HG02678 (cell line): ENCODE data around the gene ABHD3.
A peak's percentile ranks its signal among the peaks of the same experiment; 100 is the strongest.
"Not testable (repeated sequence)": the region's sequence is repeated elsewhere in the genome, so short reads cannot be mapped to it uniquely, and the experiment has no call there.

Source experiments
- ATAC-seq: cut with Tn5 transposase; IDR thresholded peaks from one replicate; pipeline ENCODE4 v1.9.1; 2021; ENCODE audit warnings: mild to moderate bottlenecking, moderate library complexity; ENCODE audit not compliant: unreplicated experiment

ABHD3 gene

GRCh38 chr18:21704603-21705364 is at the start of gene ABHD3:
TSS of gene ABHD3 (minus strand) at chr18:21704774. CDS start at chr18:21704665, 109 bp downstream.
- peak; percentile 95 for ATAC-seq

GRCh38 chr18:21747764-21748693 is 43.5 kb upstream of the ABHD3 start:
- ATAC-seq: no peak

- ATAC-seq: no peak
Measured at GRCh38 chr18:21747268-21747667, 42.7 kb upstream of the ABHD3 start.

- no peak for ATAC-seq
Measured at GRCh38 chr18:21745231-21745630, 40.7 kb upstream of the ABHD3 start.

- ATAC-seq: no peak
Measured at GRCh38 chr18:21743166-21743832, 38.7 kb upstream of the ABHD3 start.

- ATAC-seq: no peak
Measured at GRCh38 chr18:21742315-21742687, 37.7 kb upstream of the ABHD3 start.

- ATAC-seq: peak; percentile 12
Measured at GRCh38 chr18:21741562-21742314, 37.2 kb upstream of the ABHD3 start.

- ATAC-seq: no peak
Measured at GRCh38 chr18:21741312-21741561, 36.7 kb upstream of the ABHD3 start.

- peak; percentile 97 for ATAC-seq
Measured at GRCh38 chr18:21740538-21741311, 36.2 kb upstream of the ABHD3 start, which contains the start of gene MIB1. TSS of gene MIB1 (plus strand) at chr18:21740792. CDS start at chr18:21741584, 792 bp downstream.

GRCh38 chr18:21739604-21740537 is 35.3 kb upstream of the ABHD3 start:
- peak; percentile 11 for ATAC-seq

- not testable (repeated sequence) for ATAC-seq
Measured at GRCh38 chr18:21736926-21737325, 32.4 kb upstream of the ABHD3 start.

GRCh38 chr18:21735452-21736015 is 31.0 kb upstream of the ABHD3 start:
- ATAC-seq: no peak

GRCh38 chr18:21733011-21733410 is 28.4 kb upstream of the ABHD3 start:
- no peak for ATAC-seq

GRCh38 chr18:21727702-21728101 is 23.1 kb upstream of the ABHD3 start:
- no peak for ATAC-seq

- no peak for ATAC-seq
Measured at GRCh38 chr18:21725201-21725600, 20.6 kb upstream of the ABHD3 start.

- ATAC-seq: no peak
Measured at GRCh38 chr18:21722687-21723086, 18.1 kb upstream of the ABHD3 start.

GRCh38 chr18:21714474-21714873 is 9.9 kb upstream of the ABHD3 start:
- ATAC-seq: no peak

- ATAC-seq: not testable (repeated sequence)
Measured at GRCh38 chr18:21707130-21707529, 2.6 kb upstream of the ABHD3 start.
